Measurements from ENCODE around the gene RNF130.

GRCh38 chr5:179955062-179955461 lies 116.5 kb downstream of the RNF130 start:
- TF ChIP-seq CTCF (IDR thresholded peaks at IDR 0.05) = no peak
- TF ChIP-seq POLR2A (IDR thresholded peaks at IDR 0.05) = no peak
